Smooth muscle cell (in vitro differentiated cells): Measurements from ENCODE around the gene SORBS2. TPM values are rescaled to one million over a fixed set of nuclear protein-coding genes. Genes with fewer than 3 reads are reported as not detected.

Experiments used
- DNase-seq: peaks from one replicate; lab custom pipeline; 2025; ENCODE audit not compliant: unreplicated experiment; lab: John Stamatoyannopoulos, UW
- H2AFZ ChIP-seq: fragments of 200-600 bp; sonication (generic); 2 replicates; pipeline ENCODE4 v1.6.0; 2016; ENCODE audit warnings: antibody characterized with exemption, low read depth, mild to moderate bottlenecking
- H3F3A ChIP-seq: fragments of 200-600 bp; sonication (generic); 2 replicates; pipeline ENCODE4 v1.6.0; 2017; ENCODE audit warnings: antibody characterized with exemption, low read depth
- H3K27ac ChIP-seq: fragments of 200-600 bp; sonication (generic); 2 replicates; pipeline ENCODE4 v1.5.1; 2016; ENCODE audit warnings: low read depth, mild to moderate bottlenecking
- H3K27me3 ChIP-seq: fragments of 200-600 bp; sonication (generic); 2 replicates; pipeline ENCODE4 v1.6.1; 2016; ENCODE audit warnings: low read depth, mild to moderate bottlenecking
- H3K36me3 ChIP-seq: fragments of 200-600 bp; sonication (generic); 2 replicates; pipeline ENCODE4 v1.5.1; 2016; ENCODE audit warnings: low read depth
- H3K4me1 ChIP-seq: fragments of 200-600 bp; sonication (generic); 2 replicates; pipeline ENCODE4 v1.5.1; 2016; ENCODE audit warnings: low read depth
- H3K4me2 ChIP-seq: fragments of 200-600 bp; sonication (generic); 2 replicates; pipeline ENCODE4 v1.6.0; 2016; ENCODE audit warnings: mild to moderate bottlenecking
- H3K4me3 ChIP-seq: fragments of 200-600 bp; sonication (generic); 2 replicates; pipeline ENCODE4 v1.5.1; 2016; ENCODE audit warnings: mild to moderate bottlenecking
- H3K79me2 ChIP-seq: fragments of 200-600 bp; sonication (generic); 2 replicates; pipeline ENCODE4 v1.6.0; 2016; ENCODE audit warnings: low read depth, mild to moderate bottlenecking
- H3K9ac ChIP-seq: fragments of 200-600 bp; sonication (generic); 2 replicates; pipeline ENCODE4 v1.6.0; 2016; ENCODE audit warnings: low read depth
- H3K9me3 ChIP-seq: fragments of 200-600 bp; sonication (generic); replicated peaks from 2 replicates; pipeline ENCODE4 v1.5.1; 2016; ENCODE audit warnings: low read depth
- H4K20me1 ChIP-seq: fragments of 200-600 bp; sonication (generic); 2 replicates; pipeline ENCODE4 v1.6.0; 2016; ENCODE audit warnings: low read depth
- CTCF ChIP-seq: fragments of 200-600 bp; sonication (generic); IDR thresholded peaks from 2 replicates; pipeline ENCODE4 v1.5.1; 2017; ENCODE audit warnings: borderline replicate concordance, mild to moderate bottlenecking, antibody characterized with exemption; ENCODE audit not compliant: insufficient read depth, poor library complexity, severe bottlenecking
- WGBS: methylation state at CpG from one replicate; pipeline ENCODE4 v1.1.7; 2016; ENCODE audit warnings: low lambda C conversion rate; 5-methylcytosine and 5-hydroxymethylcytosine counted together
- polyA plus RNA-seq: library from polyadenylated mRNA; unstranded; fragments of >200 nt; fragmentation: Nextera tagmentation; extraction: Ambion mirVana; gene quantifications from 2 replicates; pipeline ENCODE4 v1.2.1, GENCODE V29; 2016
- small RNA-seq: library from RNA; depleted of rRNA; stranded (forward); fragments of <200 nt; gene quantifications from one replicate; pipeline ENCODE3, GENCODE V24; 2014
- total RNA-seq: library from RNA; depleted of rRNA; stranded (reverse); fragments of >200 nt; gene quantifications from 2 replicates; pipeline ENCODE4 v1.2.3, GENCODE V29; 2014

Gene SORBS2
- total and polyA plus RNA-seq, 2 experiments from 2014 or later: 9.0 to 36.6 TPM

DNA sequence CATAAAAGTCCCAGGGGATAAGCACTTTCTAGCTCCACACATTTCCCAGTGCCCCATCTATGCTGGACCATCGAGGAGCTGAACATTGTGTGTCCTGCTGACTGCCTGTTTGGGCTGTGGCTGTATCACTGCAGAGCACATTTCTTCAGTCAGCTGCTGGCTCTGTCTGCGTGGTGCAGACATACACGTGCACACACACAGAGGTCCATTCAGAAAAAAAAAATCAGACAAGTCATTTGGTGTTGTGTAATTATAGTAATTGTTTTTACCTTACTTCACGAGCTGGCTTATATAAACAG is 275.6 kb downstream of the SORBS2 start:
- H3K9ac ChIP-seq: no peak overlapping the region
- H3K36me3 ChIP-seq: no peaks in the 10 kb centered on the region
- no peak overlapping the region for H2AFZ ChIP-seq
- peaks cover 41% of the 10 kb centered on the region for H3K79me2 ChIP-seq
- H3K9me3 ChIP-seq: no peaks in the 10 kb centered on the region
- DNase-seq: no peak
- H3F3A ChIP-seq: peaks cover 5% of the 10 kb centered on the region
- H3K4me3 ChIP-seq: peak overlapping the region; percentile 99
- H4K20me1 ChIP-seq: peaks cover 38% of the 10 kb centered on the region
- no peak for TF ChIP-seq CTCF
- H3K4me1 ChIP-seq: peaks cover 4% of the 10 kb centered on the region
- no peaks in the 10 kb centered on the region for H3K27me3 ChIP-seq
- WGBS: 12% methylated on average over 4 of the region's 4 CpGs
- H3K27ac ChIP-seq: no peak overlapping the region
- peak overlapping the region; percentile 93 for H3K4me2 ChIP-seq

DNA sequence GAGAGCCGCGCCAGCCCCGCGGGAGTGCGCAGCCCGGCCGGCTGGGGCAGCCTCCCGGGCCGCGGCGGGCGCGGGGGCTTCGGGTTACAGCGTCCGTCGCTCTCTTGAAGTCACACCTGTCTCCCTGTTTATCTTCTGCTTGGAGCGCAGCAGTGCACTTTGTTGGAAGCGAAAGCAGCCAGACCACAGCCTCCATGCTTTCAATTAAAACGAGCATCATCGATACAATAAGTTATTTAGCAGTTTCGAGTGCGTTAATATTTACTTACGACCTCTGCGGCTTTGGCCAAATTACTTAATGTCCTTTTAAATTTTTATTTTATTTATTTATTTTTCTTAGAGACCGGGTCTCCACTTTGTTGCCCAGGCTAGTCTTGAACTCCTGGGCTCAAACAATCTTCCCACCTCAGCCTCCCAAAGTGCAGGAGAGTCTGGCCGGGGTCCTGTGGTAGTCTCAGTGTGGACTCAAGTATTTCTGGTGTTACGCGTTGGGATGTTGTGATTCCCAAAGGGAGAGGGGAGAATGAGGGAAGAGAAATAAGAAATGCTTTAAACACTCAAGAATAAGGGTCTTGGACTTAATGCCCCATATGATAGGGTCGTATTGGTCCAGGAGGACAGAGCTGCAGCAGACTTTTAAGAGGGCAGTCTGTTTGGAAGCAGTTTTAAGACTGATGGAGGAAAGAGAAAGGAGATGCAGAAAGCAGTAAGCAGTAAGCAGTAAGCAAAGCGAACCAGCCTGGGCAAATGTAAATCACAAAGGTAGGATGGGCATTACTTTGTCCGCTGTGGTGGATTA is 276.2 kb downstream of the SORBS2 start:
- Histone ChIP-seq H3K4me2 (peak overlapping the region; percentile 93), H3K27me3 (no peaks in the 10 kb centered on the region), H3K9ac (peak overlapping the region; percentile 100), H3K27ac (peak overlapping the region; percentile 80), H3K4me1 (peaks cover 5% of the 10 kb centered on the region), H3F3A (peaks cover 5% of the 10 kb centered on the region), H3K9me3 (no peaks in the 10 kb centered on the region), H3K4me3 (peak overlapping the region; percentile 99), H3K79me2 (peaks cover 46% of the 10 kb centered on the region), H2AFZ (no peak overlapping the region), H3K36me3 (no peaks in the 10 kb centered on the region), H4K20me1 (peaks cover 44% of the 10 kb centered on the region)
- 19% methylated on average over 18 of the region's 32 CpGs for WGBS
- no peak for TF ChIP-seq CTCF
- DNase-seq: no peak

Small RNA genes within 50 kb of the gene (small RNA-seq; reads per million reads assigned to genes)
- not detected for gene RF00019
